SK-N-SH (cell line): ENCODE results near the gene SLC22A6.

Experiments used
- CTCF ChIP-seq: fragments of 200-600 bp; sonication (generic); IDR thresholded peaks from 2 replicates; pipeline ENCODE4 v1.6.1; 2017; ENCODE audit warnings: antibody characterized with exemption, mild to moderate bottlenecking, moderate library complexity
- ELF1 ChIP-seq: IDR thresholded peaks from 2 replicates; pipeline ENCODE4 v1.4.0; 2012
- NFIC ChIP-seq: IDR thresholded peaks from 2 replicates; pipeline ENCODE4 v1.4.0; 2012; ENCODE audit warnings: borderline replicate concordance
- TF ChIP-seq, protein P1 (sequence below): IDR thresholded peaks from 2 replicates; pipeline ENCODE4 v1.4.0; 2012; ENCODE audit warnings: low read depth, borderline replicate concordance

GRCh38 chr11:63014408-63015055, 29.8 kb upstream of the SLC22A6 start:
- no peak for TF ChIP-seq CTCF
- TF ChIP-seq, protein P1, sequence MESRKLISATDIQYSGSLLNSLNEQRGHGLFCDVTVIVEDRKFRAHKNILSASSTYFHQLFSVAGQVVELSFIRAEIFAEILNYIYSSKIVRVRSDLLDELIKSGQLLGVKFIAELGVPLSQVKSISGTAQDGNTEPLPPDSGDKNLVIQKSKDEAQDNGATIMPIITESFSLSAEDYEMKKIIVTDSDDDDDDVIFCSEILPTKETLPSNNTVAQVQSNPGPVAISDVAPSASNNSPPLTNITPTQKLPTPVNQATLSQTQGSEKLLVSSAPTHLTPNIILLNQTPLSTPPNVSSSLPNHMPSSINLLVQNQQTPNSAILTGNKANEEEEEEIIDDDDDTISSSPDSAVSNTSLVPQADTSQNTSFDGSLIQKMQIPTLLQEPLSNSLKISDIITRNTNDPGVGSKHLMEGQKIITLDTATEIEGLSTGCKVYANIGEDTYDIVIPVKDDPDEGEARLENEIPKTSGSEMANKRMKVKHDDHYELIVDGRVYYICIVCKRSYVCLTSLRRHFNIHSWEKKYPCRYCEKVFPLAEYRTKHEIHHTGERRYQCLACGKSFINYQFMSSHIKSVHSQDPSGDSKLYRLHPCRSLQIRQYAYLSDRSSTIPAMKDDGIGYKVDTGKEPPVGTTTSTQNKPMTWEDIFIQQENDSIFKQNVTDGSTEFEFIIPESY, result no peak
- no peak for TF ChIP-seq ELF1
- no peak for TF ChIP-seq NFIC
